SH-SY5Y (cell line): ENCODE results near the gene IVD.

ENCODE experiments used
- GATA2 ChIP-seq: IDR thresholded peaks from 2 replicates; pipeline ENCODE4 v1.6.1; 2011; ENCODE audit warnings: mild to moderate bottlenecking, low read depth, low read length
- GATA3 ChIP-seq: IDR thresholded peaks from 2 replicates; pipeline ENCODE4 v1.6.1; 2011; ENCODE audit warnings: low read depth, mild to moderate bottlenecking, low read length, moderate library complexity

DNA sequence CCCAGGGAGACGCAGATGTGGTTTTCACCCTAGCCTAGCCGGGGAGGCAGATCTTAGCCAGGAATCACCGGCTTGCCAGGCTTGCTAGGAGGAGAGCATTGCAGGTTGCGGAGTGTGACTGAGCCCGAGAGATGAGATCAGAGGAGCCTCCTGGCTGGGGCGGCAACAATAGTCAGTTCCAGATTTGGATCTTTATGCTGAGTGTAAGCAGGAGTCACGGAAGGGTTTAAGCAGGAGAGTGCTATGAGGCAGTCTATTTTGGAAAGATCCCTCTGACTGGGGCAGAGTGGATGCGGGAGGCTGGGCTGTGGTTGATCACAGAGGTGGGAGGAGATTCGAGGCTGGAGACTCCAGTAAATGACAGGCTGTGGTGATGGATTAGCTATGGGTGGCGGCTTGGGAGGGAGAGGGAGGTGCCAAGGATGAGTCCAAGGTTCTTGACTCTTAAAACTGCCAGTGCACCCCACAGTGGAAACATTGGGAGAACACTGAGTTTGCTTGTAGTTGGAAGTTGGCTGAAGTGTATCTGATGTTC, 24.7 kb downstream of the IVD start:
- TF ChIP-seq GATA2 (no peak), GATA3 (no peak)
